GM18508 (cell line): ENCODE results near the gene SCN10A.

Experiments used
- ATAC-seq: cut with Tn5 transposase; IDR thresholded peaks from one replicate; pipeline ENCODE4 v1.9.1; 2021; ENCODE audit warnings: moderate number of reproducible peaks; ENCODE audit not compliant: insufficient read depth, unreplicated experiment

The SCN10A gene

GRCh38 chr3:38792983-38793382 lies 23.0 kb downstream of the SCN10A start:
- ATAC-seq = no peak

- no peak for ATAC-seq
These were observed 33.9 kb downstream of the SCN10A start for GRCh38 chr3:38782148-38782547.

DNA sequence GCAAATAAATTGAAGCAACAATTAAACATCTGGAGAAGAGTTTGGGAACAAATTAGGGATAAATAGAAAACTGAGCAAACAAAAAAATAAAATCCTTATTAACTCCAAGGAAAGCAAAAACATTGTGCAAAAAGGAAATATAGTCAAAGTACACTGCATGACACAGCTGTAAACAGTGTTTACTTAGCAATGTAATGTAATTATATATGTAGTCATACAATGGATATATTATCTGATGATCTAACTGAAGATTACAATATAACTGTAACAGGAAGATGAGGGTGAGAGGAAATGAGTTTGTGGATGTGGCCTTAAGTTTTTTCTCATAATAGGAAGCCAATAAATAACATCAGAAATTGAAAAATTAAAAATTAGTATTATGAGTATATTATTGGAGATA lies 42.5 kb downstream of the SCN10A start:
- no peak for ATAC-seq

GRCh38 chr3:38763569-38763968 lies 52.4 kb downstream of the SCN10A start:
- ATAC-seq = no peak

DNA sequence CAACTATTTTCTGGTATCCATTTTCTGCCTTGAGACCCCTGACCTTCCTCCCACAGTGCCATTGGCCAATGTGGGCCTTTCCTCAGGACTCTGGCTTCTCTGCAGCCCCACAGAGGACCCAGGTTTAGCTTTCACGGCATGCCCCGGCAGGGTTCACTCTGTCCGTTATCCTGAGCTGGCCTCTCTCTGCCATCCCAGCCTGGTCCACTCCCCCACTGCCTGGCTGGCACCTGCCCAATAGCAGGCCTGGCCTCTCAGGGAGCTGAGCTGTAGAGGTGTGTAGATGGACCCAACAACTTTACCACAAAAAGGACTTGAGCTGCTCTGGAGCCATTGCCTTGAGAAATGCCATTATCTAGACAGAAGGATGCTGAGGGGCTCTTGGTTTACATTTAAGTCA lies 57.5 kb downstream of the SCN10A start:
- no peak for ATAC-seq

- ATAC-seq = no peak
These were observed 58.3 kb downstream of the SCN10A start for GRCh38 chr3:38757721-38758120.

- no peak for ATAC-seq
These were observed 59.1 kb downstream of the SCN10A start for GRCh38 chr3:38756892-38757291.

- no peak for ATAC-seq
These were observed 60.9 kb downstream of the SCN10A start for GRCh38 chr3:38755130-38755529.

GRCh38 chr3:38746641-38747040 lies 69.4 kb downstream of the SCN10A start:
- no peak for ATAC-seq

DNA sequence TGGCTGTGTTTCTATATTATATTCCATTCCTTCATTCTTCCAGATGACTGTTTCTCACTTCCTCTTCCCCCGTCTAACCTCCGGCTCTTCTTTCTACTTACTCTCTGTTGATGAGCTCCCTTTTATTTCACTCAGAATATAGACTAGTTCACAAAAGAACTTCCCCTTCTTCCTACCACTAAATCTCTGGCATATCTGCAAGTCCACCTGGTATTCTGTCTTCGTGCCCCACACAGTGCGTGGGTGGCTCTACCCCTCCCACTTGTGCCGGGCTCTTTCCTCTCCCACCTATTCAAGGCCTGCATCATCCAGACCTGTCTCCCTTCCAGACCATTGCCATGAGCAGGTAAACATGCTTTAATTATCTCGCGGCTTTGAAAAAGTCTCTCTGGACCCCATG lies 73.0 kb downstream of the SCN10A start:
- ATAC-seq = no peak

- ATAC-seq = no peak
These were observed 73.5 kb downstream of the SCN10A start for GRCh38 chr3:38742550-38742949.

DNA sequence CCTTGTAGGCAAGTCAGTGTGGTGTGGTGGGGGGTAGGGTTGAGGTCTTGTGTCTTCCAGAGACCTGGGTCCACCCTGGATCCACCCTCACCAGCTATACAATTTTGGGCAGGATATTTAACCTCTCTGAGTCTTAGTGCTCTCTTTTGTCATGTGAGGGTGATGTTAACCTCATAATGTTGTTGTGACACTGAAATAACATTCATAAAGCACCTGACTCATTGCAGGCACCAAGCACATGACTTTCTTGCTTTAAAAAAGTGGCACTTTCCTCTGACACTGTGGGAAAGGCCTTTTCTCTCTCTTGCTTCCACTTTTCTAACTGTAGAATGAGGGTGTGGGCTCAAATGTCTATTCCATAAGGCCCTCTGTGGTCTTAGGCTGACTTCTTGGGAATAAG lies 75.5 kb downstream of the SCN10A start:
- no peak for ATAC-seq

DNA sequence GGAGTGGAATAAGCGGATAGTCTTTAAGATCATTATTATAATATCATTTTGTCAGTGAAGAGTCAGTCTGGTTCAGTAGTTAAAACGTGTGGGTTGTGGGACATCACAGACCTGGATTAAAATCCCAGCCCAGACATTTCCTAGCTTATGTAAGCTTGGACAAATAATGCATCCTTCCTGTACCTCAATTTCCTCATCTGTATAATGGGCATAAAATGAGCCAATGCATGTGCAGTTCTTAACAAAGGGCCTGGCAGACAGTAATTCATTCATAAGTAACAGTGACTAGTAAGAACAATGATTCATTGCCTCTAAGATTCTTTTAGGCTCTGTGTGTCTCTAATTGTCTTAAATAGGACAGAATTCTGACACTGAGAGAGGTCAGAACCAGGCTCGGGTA lies 76.1 kb downstream of the SCN10A start:
- ATAC-seq = no peak

- no peak for ATAC-seq
These were observed 76.7 kb downstream of the SCN10A start for GRCh38 chr3:38739396-38739689.

DNA sequence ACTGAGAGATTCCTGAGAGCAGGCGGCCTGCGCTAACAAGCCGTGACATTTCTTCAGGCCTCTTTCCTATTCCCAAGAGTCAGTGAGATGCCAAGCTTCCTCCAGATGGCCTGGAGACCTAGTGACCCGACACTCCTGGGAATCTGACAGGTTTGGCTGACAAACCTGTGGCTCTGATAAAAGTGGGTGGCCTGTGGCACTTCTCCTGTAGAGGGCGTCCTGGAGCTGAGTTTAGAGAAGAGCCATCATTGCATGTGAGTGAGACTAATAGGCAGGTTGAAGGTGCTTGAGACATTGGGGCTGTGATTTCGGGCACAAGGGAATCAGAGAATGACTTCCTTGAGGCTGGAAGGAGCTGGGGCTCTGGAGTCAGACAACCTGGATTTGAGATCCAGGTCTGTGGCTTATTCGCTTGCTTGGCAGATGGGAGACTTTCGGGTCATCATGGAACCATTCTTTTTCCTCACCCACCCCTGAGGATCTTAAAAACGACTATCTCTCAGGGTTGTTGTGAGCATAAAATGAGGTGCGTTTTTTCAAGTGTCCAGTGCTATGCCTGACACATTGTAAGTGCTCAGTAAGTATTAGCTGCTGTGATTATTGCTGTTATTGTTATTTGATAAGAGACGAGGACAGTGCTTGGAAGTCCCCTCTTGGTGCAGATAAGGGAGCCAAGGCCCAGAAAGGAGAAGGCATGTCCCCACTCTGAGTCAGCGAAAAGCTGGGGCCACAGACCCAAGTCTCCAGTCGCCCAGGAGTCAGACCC lies 77.2 kb downstream of the SCN10A start:
- no peak for ATAC-seq

GRCh38 chr3:38731522-38731921 lies 84.5 kb downstream of the SCN10A start:
- no peak for ATAC-seq

DNA sequence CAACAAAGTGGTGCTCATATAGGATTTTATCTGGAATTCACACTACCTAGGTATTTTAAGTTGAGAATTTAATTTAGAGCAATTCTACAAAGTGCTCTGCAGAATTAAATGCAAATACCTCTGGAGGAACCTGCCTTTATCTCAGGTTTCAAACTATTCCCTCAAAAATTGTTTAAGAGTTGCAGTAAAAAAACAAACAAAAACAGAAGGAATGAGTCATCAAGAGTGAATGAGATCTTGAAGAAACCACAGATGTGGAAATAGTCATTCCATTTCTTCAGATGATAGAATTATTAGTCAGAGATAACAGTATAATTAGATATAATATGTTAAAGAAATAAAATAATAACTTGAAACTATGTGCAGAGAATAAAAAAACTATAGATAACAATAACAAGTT lies 85.7 kb downstream of the SCN10A start:
- ATAC-seq = no peak

DNA sequence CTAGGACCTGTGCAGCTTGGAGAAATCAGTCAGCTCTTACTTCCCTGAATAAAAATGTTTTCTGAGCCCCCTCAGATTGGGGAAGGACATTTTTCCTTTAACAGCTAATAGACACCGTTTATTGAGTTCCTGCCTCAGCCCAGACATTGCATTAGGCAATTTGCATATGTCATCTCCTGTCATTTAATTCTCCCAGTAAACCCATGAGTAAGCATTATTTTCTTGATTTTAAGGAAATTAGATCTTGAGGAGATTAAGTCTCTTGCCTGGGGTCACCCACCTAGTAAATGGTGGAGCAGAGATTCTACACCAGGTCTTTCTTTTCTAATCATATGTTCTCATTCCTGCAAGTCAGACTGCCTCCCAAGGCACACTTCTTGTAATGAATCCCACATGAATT lies 88.0 kb downstream of the SCN10A start:
- ATAC-seq = no peak

DNA sequence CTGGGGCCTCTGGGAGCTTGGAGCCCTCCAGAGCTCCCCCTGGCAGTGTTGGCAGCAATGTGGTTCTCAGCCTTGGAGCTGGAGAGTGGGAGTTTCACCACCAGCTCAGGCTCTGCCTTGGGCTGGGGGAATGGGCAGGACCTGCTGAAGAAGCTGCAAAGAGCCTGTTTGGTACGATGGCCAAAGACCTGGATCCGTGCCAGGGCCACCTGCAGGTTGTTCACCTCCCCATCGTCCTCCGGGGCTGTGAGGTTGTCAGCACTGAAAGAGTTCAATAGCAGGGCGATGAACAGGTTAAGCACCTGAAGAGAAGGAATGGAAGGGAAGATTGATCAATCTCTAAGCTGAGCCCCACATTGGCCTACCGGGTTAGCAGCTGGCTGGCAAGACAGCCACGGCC lies 89.3 kb downstream of the SCN10A start:
- ATAC-seq = no peak

GRCh38 chr3:38725726-38726419 lies 90.1 kb downstream of the SCN10A start:
- no peak for ATAC-seq

DNA sequence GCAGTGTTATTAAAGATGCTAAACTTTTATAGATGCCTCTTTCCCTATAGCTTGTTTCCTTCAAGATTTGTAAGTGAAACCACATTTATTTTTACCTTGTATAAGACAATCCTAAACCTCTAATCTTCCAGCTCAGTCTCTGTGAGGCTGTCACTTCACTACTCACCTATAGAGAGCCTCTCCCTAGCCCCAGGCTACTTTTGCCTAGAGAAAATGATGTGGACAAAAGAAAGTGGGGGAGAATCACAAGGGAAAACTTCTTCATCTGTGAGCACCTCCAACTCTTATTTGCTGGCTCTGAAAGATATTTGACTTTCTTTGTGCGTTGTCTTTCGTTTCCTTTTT lies 91.7 kb downstream of the SCN10A start:
- ATAC-seq = no peak
